Naive thymus-derived CD4-positive, alpha-beta T cell (primary cell): ENCODE measurements around the gene EDEM1. TPM values are rescaled to one million over a fixed set of nuclear protein-coding genes. Genes with fewer than 3 reads are reported as not detected.
A peak's percentile ranks its signal among the peaks of the same experiment; 100 is the strongest.

Experiments used
- ATAC-seq: fragments of 150-1000 bp; cut with Tn5 transposase; 2 replicates; pipeline ENCODE4 v1.10.0; 2021; ENCODE audit warnings: mild to moderate bottlenecking, moderate library complexity
- CTCF ChIA-PET: fragments of 350-600 bp; sonication (Branson Sonifier 250); formaldehyde crosslinking; loops from one replicate; lab custom pipeline; 2021; ENCODE audit warnings: antibody characterized with exemption; lab: Charles Lee
- POLR2A ChIA-PET: fragments of 350-600 bp; sonication (Branson Sonifier 250); formaldehyde crosslinking; loops from one replicate; lab custom pipeline; 2021; ENCODE audit warnings: antibody characterized with exemption, inconsistent platforms; lab: Charles Lee
- DNase-seq, 9 donors: peaks; one replicate each; pipeline versions ENCODE4 v3.0.0 to v3.0.0-alpha.2; 2020 to 2022; ENCODE audit warnings: mixed read lengths in 1 of 9
- H3K27ac ChIP-seq: one replicate; pipeline ENCODE4 v1.7.0; 2013; ENCODE audit warnings: mild to moderate bottlenecking, low read depth, low read length, moderate library complexity
- H3K27me3 ChIP-seq, 2 donors: one replicate each; pipeline ENCODE4 v1.7.0; 2013; ENCODE audit warnings: low read length in 2 of 2, mild to moderate bottlenecking in 2 of 2, moderate library complexity in 2 of 2; ENCODE audit not compliant: control insufficient read depth in 2 of 2, insufficient read depth in 2 of 2
- H3K36me3 ChIP-seq, 3 experiments: 1 replicate in 2 of 3; 2 replicates in 1 of 3; pipeline ENCODE4 v1.7.0; 2013; ENCODE audit warnings: low read length in 3 of 3, mild to moderate bottlenecking in 3 of 3, moderate library complexity in 1 of 3; ENCODE audit not compliant: insufficient read depth in 3 of 3, control insufficient read depth in 2 of 3
- H3K4me1 ChIP-seq, 2 donors: one replicate each; pipeline ENCODE4 v1.7.0; 2013; ENCODE audit warnings: low read length in 2 of 2, mild to moderate bottlenecking in 2 of 2, moderate library complexity in 1 of 2; ENCODE audit not compliant: control insufficient read depth in 2 of 2, insufficient read depth in 2 of 2
- H3K4me3 ChIP-seq: 2 replicates; pipeline ENCODE4 v1.7.0; 2013; ENCODE audit warnings: mild to moderate bottlenecking, low read length
- H3K9me3 ChIP-seq, 3 experiments: 1 replicate in 2 of 3; 2 replicates in 1 of 3; pipeline ENCODE4 v1.7.0; 2013; ENCODE audit warnings: low read length in 3 of 3; ENCODE audit not compliant: control insufficient read depth in 2 of 3
- H3K27ac Mint-ChIP-seq, 9 donors: one replicate each; pipeline ENCODE4 v1.8.0; 2020 to 2022; ENCODE audit warnings: mixed read lengths in 9 of 9, mild to moderate bottlenecking in 8 of 9, moderate library complexity in 5 of 9, inconsistent platforms in 2 of 9
- H3K27me3 Mint-ChIP-seq, 5 donors: one replicate each; pipeline ENCODE4 v1.8.0; 2021 to 2022; ENCODE audit warnings: mixed read lengths in 5 of 5, mild to moderate bottlenecking in 1 of 5
- H3K36me3 Mint-ChIP-seq, 5 donors: one replicate each; pipeline ENCODE4 v1.8.0; 2020 to 2022; ENCODE audit warnings: mixed read lengths in 5 of 5, mild to moderate bottlenecking in 3 of 5, inconsistent platforms in 1 of 5
- H3K4me1 Mint-ChIP-seq, 7 donors: one replicate each; pipeline ENCODE4 v1.8.0; 2020 to 2022; ENCODE audit warnings: mixed read lengths in 7 of 7, mild to moderate bottlenecking in 3 of 7, inconsistent platforms in 1 of 7
- H3K4me3 Mint-ChIP-seq, 10 donors: one replicate each; pipeline ENCODE4 v1.8.0; 2020 to 2022; ENCODE audit warnings: mild to moderate bottlenecking in 10 of 10, mixed read lengths in 10 of 10, moderate library complexity in 6 of 10, inconsistent platforms in 2 of 10
- H3K9me3 Mint-ChIP-seq, 11 donors: one replicate each; pipeline ENCODE4 v1.8.0; 2020 to 2022; ENCODE audit warnings: mixed read lengths in 11 of 11, mild to moderate bottlenecking in 4 of 11, inconsistent platforms in 1 of 11, moderate library complexity in 1 of 11
- intact Hi-C, 2 donors: fragments of 100-400 bp; cut with micrococcal nuclease; formaldehyde crosslinking; loops; one replicate each; pipeline ENCODE4 v1.15.1; 2023
- polyA plus RNA-seq, 2 donors: library from polyadenylated mRNA; unstranded; fragments of 300-500 nt; fragmentation: Illumina TruSeq; gene quantifications; one replicate each; pipeline ENCODE4 v1.2.3, GENCODE V29; 2021
- total RNA-seq, 6 experiments: library from RNA in 5 of 6; stranded (reverse) in 5 of 6; gene quantifications; 1 replicate in 5 of 6; 2 replicates in 1 of 6; pipeline ENCODE4 v1.2.3 and lab custom pipeline; 2021 to 2026

The EDEM1 gene
- total and polyA plus RNA-seq, 7 experiments from 2014 or later = 41.9 to 138 (median 107) TPM

GRCh38 chr3:5186858-5187155 is 700 bp upstream of the EDEM1 start:
- ATAC-seq = no peak
- Mint-ChIP-seq H3K4me1 (peaks cover 8 to 41% (median 32%) of the 10 kb centered on the region in 7 donors), H3K27ac (peak overlapping the region; percentile 81 to 99 (median 93)), H3K4me3 (peak overlapping the region; percentile 90 to 100 (median 95)), H3K36me3 (peaks cover 0 to 25% (median 4%) of the 10 kb centered on the region in 5 donors), H3K9me3 (peaks cover 0 to 2% (median 0%) of the 10 kb centered on the region in 11 donors), H3K27me3 (no peaks in the 10 kb centered on the region)
- ChIA-PET CTCF (interaction anchor here (1.4 to 3.1 kb wide), 5 partner anchors 10 to 54 kb away, joined by 3 to 19 read pairs (median 5); no protein-coding TSS in a partner anchor), POLR2A (interaction anchor here (0.9 to 4.6 kb wide), 11 partner anchors 10 to 694 kb away, joined by 3 to 117 read pairs (median 4); partner anchors contain the start of genes ARL8B and ITPR1)
- intact Hi-C loops = loop anchor here (1.0 to 10.0 kb wide), 12 partner anchors 50 to 885 kb away; partner anchors contain the start of genes ARL8B (in 2 of the 2), SETMAR (in 2 of the 2), ITPR1 (in 1 of the 2) and SUMF1 (in 1 of the 2)
- Histone ChIP-seq H3K4me1 (peaks cover 8 to 16% of the 10 kb centered on the region in 2 donors), H3K4me3 (peak overlapping the region; percentile 89), H3K36me3 (peaks cover 0 to 8% (median 0%) of the 10 kb centered on the region in 3 experiments), H3K9me3 (no peaks in the 10 kb centered on the region), H3K27ac (peak overlapping the region; percentile 97), H3K27me3 (no peaks in the 10 kb centered on the region)
- DNase-seq = no peak

- peaks cover 19 to 25% of the 10 kb centered on the region in 2 donors for H3K4me1 ChIP-seq
- peak; percentile 21 for ATAC-seq
- Mint-ChIP-seq H3K27me3 (no peaks in the 10 kb centered on the region), H3K36me3 (peaks cover 0 to 31% (median 4%) of the 10 kb centered on the region in 5 donors), H3K27ac (peak overlapping the region; percentile 95 to 100 (median 98)), H3K4me3 (peak overlapping the region; percentile 89 to 100 (median 98)), H3K4me1 (peaks cover 20 to 47% (median 38%) of the 10 kb centered on the region in 7 donors), H3K9me3 (peaks cover 0 to 2% (median 0%) of the 10 kb centered on the region in 11 donors)
- intact Hi-C loops = loop anchor here (1.0 to 10.0 kb wide), 14 partner anchors 9 to 886 kb away; partner anchors contain the start of genes ARL8B (in 2 of the 2), SETMAR (in 2 of the 2), BHLHE40 (in 1 of the 2) and ITPR1 (in 1 of the 2)
- H3K27me3 ChIP-seq = no peaks in the 10 kb centered on the region
- H3K27ac ChIP-seq = peak overlapping the region; percentile 97
- H3K9me3 ChIP-seq = no peaks in the 10 kb centered on the region
- DNase-seq = peak; percentile 40 to 74 (median 57)
- ChIA-PET POLR2A (interaction anchor here (0.9 to 4.6 kb wide), 13 partner anchors 9 to 885 kb away, joined by 3 to 117 read pairs (median 5); partner anchors contain the start of genes ARL8B, ITPR1 and SETMAR), CTCF (interaction anchor here (3.1 kb wide), 1 partner anchor 9 kb away, joined by 19 read pairs; no protein-coding TSS in a partner anchor)
- H3K36me3 ChIP-seq = peaks cover 0 to 3% (median 0%) of the 10 kb centered on the region in 3 experiments
- peak overlapping the region; percentile 89 for H3K4me3 ChIP-seq
These were observed 462 bp downstream of the EDEM1 start for GRCh38 chr3:5187920-5188418.

- Mint-ChIP-seq H3K9me3 (peaks cover 0 to 2% (median 0%) of the 10 kb centered on the region in 11 donors), H3K36me3 (peaks cover 0 to 34% (median 4%) of the 10 kb centered on the region in 5 donors), H3K4me3 (peak overlapping the region; percentile 88 to 100 (median 97)), H3K27me3 (no peaks in the 10 kb centered on the region), H3K4me1 (peaks cover 23 to 51% (median 42%) of the 10 kb centered on the region in 7 donors), H3K27ac (peak overlapping the region; percentile 95 to 100 (median 98))
- peaks cover 0 to 3% (median 0%) of the 10 kb centered on the region in 3 experiments for H3K36me3 ChIP-seq
- no peaks in the 10 kb centered on the region for H3K27me3 ChIP-seq
- no peaks in the 10 kb centered on the region for H3K9me3 ChIP-seq
- CTCF ChIA-PET = interaction anchor here (3.1 kb wide), 1 partner anchor 8 kb away, joined by 19 read pairs; no protein-coding TSS in a partner anchor
- peak overlapping the region; percentile 97 for H3K27ac ChIP-seq
- intact Hi-C loops = loop anchor here (1.0 to 10.0 kb wide), 5 partner anchors 9 to 886 kb away; partner anchors contain the start of genes BHLHE40 (in 1 of the 2) and SETMAR (in 1 of the 2)
- peak overlapping the region; percentile 89 for H3K4me3 ChIP-seq
- POLR2A ChIA-PET = interaction anchor here (0.7 to 4.6 kb wide), 14 partner anchors 9 to 885 kb away, joined by 3 to 117 read pairs (median 4); partner anchors contain the start of genes ARL8B, ITPR1 and SETMAR
- ATAC-seq (peak; percentile 36), DNase-seq (peak; percentile 16 to 79 (median 72))
- H3K4me1 ChIP-seq = peaks cover 21 to 30% of the 10 kb centered on the region in 2 donors
These were observed 1.1 kb downstream of the EDEM1 start for GRCh38 chr3:5188419-5189221.

- Mint-ChIP-seq H3K4me3 (peak overlapping the region; percentile 88 to 100 (median 97)), H3K36me3 (peaks cover 0 to 42% (median 8%) of the 10 kb centered on the region in 5 donors), H3K4me1 (peaks cover 36 to 67% (median 59%) of the 10 kb centered on the region in 7 donors), H3K27ac (peak overlapping the region; percentile 82 to 100 (median 98)), H3K27me3 (no peaks in the 10 kb centered on the region), H3K9me3 (peaks cover 0 to 2% (median 0%) of the 10 kb centered on the region in 11 donors)
- ATAC-seq (no peak), DNase-seq (no peak)
- H3K9me3 ChIP-seq = no peaks in the 10 kb centered on the region
- peak overlapping the region; percentile 97 for H3K27ac ChIP-seq
- peaks cover 0 to 3% (median 0%) of the 10 kb centered on the region in 3 experiments for H3K36me3 ChIP-seq
- H3K4me1 ChIP-seq = peaks cover 37 to 45% of the 10 kb centered on the region in 2 donors
- H3K27me3 ChIP-seq = no peaks in the 10 kb centered on the region
- CTCF ChIA-PET = no interaction called here
- POLR2A ChIA-PET = interaction anchor here (0.7 to 4.6 kb wide), 4 partner anchors 7 to 43 kb away, joined by 3 to 117 read pairs (median 8); no protein-coding TSS in a partner anchor
- H3K4me3 ChIP-seq = peak overlapping the region; percentile 54
- intact Hi-C loops = loop anchor here in 1 of 2 donors (5.0 kb wide), 2 partner anchors 168 to 358 kb away; no protein-coding TSS in a partner anchor
These were observed 2.8 kb downstream of the EDEM1 start for GRCh38 chr3:5190147-5190791.

- H3K4me1 Mint-ChIP-seq = peaks cover 46 to 73% (median 63%) of the 10 kb centered on the region in 7 donors
- Histone ChIP-seq H3K27me3 (no peaks in the 10 kb centered on the region), H3K4me1 (peaks cover 52 to 60% of the 10 kb centered on the region in 2 donors), H3K9me3 (no peaks in the 10 kb centered on the region), H3K27ac (peak overlapping the region; percentile 59), H3K36me3 (peaks cover 0 to 3% (median 0%) of the 10 kb centered on the region in 3 experiments), H3K4me3 (peak overlapping the region; percentile 17)
- H3K27ac Mint-ChIP-seq = peak overlapping the region; percentile 21 to 96 (median 91)
- POLR2A ChIA-PET = interaction anchor here (1.6 kb wide), 1 partner anchor 699 kb away, joined by 4 read pairs; the partner anchor contains the start of gene ITPR1
- intact Hi-C loops = loop anchor here in 1 of 2 donors (5.0 kb wide), 2 partner anchors 169 to 359 kb away; no protein-coding TSS in a partner anchor
- H3K27me3 Mint-ChIP-seq = no peaks in the 10 kb centered on the region
- CTCF ChIA-PET = interaction anchor here (0.6 to 1.0 kb wide), 2 partner anchors 69 to 518 kb away, joined by 3 to 5 read pairs; no protein-coding TSS in a partner anchor
- peaks cover 0 to 3% (median 0%) of the 10 kb centered on the region in 11 donors for H3K9me3 Mint-ChIP-seq
- no peak for ATAC-seq
- DNase-seq = peak in 2 of 9 donors; percentile 11 to 56
- H3K36me3 Mint-ChIP-seq = peaks cover 0 to 53% (median 11%) of the 10 kb centered on the region in 5 donors
- H3K4me3 Mint-ChIP-seq = peak overlapping the region; percentile 61 to 85 (median 71)
These were observed 4.2 kb downstream of the EDEM1 start for GRCh38 chr3:5191555-5192304.
